Measurements from ENCODE around the gene LRP8. TPM values are rescaled to one million over a fixed set of nuclear protein-coding genes. Genes with fewer than 3 reads are reported as not detected.
A peak's percentile ranks its signal among the peaks of the same experiment; 100 is the strongest.

Gene LRP8
- total and polyA plus RNA-seq, 8 donors, result 0.58 to 26.8 (median 2.3) TPM

DNA sequence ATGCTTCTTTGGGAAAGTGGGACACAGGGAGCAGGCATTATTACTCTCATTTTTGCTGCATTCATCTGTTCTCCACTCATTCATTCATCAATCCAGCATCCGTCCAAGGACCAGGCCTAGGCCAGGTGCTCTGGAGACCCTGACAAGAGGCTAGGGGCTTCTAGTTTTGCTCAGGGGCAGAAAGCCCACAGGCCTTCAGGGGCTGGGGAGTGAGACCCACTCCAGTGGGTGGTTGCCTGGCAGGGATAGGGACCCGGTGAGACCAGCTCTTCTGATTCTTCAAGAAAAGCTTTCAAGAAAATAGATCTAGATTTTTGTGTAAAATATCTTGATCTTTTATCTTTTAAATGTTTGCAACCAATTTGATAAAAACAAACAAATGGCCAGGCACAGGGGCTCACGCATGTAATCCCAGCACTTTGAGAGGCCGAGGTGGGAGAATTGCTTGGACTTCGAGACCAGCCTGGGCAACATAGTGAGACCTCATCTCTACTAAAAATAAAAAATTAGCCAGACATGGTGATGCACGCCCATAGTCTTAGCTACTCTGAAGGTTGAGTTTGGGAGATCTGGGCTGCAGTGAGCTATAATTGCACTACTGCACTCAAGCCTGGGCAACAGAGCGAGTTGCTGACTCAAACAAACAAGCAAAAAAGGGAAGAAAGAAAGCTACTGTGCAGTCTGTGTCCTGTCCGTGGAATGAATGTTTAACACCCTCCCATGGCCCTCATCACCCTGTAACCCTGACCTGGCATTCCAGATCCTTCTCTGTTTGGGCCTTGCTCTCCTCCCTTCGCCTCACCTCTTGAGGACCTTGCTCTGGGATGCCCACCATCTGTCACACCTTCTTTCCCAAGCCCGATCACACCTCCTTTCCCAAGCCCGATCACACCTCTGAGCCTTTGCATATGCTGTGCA is 17.3 kb upstream of the LRP8 start:
- TF ChIP-seq, protein P1, sequence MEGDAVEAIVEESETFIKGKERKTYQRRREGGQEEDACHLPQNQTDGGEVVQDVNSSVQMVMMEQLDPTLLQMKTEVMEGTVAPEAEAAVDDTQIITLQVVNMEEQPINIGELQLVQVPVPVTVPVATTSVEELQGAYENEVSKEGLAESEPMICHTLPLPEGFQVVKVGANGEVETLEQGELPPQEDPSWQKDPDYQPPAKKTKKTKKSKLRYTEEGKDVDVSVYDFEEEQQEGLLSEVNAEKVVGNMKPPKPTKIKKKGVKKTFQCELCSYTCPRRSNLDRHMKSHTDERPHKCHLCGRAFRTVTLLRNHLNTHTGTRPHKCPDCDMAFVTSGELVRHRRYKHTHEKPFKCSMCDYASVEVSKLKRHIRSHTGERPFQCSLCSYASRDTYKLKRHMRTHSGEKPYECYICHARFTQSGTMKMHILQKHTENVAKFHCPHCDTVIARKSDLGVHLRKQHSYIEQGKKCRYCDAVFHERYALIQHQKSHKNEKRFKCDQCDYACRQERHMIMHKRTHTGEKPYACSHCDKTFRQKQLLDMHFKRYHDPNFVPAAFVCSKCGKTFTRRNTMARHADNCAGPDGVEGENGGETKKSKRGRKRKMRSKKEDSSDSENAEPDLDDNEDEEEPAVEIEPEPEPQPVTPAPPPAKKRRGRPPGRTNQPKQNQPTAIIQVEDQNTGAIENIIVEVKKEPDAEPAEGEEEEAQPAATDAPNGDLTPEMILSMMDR (IDR thresholded peaks at IDR 0.05), result no peak
- no peak for TF ChIP-seq EP300 (IDR thresholded peaks at IDR 0.05)
- no peak for TF ChIP-seq POLR2AphosphoS5 (IDR thresholded peaks at IDR 0.05)
- TF ChIP-seq POLR2A (IDR thresholded peaks at IDR 0.05), result no peak
- intact Hi-C loops (cut with DNase I; ENCODE audit: low total_unique reads), result no loop called here
- H3K27me3 ChIP-seq, result peaks cover 0 to 13% (median 0%) of the 10 kb centered on the region in 3 donors
- no peak overlapping the region for H3K27ac ChIP-seq
- 90 to 93% (median 92%) methylated on average over 11 of the region's 11 CpGs for WGBS, 5 donors
- H3K36me3 ChIP-seq, result no peaks in the 10 kb centered on the region
- H3K4me3 ChIP-seq, result no peak overlapping the region
- H3K9me3 ChIP-seq, result no peaks in the 10 kb centered on the region
- H3K4me1 ChIP-seq, result no peaks in the 10 kb centered on the region
- DNase-seq, result peak in 1 of 2 donors; percentile 8

DNA sequence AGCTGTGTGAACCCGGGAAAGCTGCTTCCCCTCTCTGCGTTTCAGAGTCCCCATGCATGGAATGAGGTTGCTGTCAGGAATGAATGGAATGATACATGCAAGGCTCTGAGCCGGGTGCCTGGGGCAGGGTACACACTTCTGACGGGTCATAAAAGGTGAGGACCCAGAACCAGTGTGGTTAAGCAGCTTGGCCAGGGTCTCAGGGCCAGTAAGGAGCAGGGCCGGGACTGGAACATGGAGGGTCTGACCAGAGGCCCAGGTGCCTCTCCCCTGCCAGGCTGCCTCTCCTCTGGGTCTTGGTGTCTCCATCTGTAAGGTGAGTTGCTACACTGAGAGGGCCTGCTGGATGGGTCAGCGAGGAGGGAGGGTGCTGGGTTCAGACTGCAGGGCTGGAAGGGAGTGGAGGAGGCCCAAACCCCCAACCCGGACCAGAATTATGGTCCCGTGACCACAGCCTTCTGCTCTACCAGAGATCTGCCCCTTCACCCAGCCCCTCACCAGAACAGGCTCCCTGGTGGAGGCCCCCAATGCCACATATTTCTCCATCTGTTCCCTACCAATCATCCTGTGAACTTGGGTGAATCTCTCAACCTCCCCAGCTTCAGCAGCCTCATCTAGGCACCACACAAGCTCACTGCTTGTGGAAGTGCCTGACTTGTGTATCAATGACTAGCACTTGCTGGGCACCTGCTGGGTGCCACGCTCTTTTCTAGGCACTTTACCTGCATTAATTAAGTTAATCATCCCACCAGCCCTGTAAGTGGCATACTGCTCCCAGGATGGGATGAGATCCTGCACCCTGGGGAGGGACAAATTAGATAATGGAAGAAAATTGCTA is 16.2 kb upstream of the LRP8 start:
- intact Hi-C loops (cut with DNase I; ENCODE audit: low total_unique reads), result no loop called here
- WGBS, 5 donors, result 77 to 84% (median 82%) methylated on average over 9 of the region's 9 CpGs
- peak in 1 of 2 donors; percentile 9 for DNase-seq
- no peak overlapping the region for H3K27ac ChIP-seq
- no peaks in the 10 kb centered on the region for H3K9me3 ChIP-seq
- no peaks in the 10 kb centered on the region for H3K4me1 ChIP-seq
- no peaks in the 10 kb centered on the region for H3K36me3 ChIP-seq
- H3K27me3 ChIP-seq, result peaks cover 0 to 20% (median 0%) of the 10 kb centered on the region in 3 donors
- TF ChIP-seq, protein P1 (IDR thresholded peaks at IDR 0.05), result no peak
- TF ChIP-seq EP300 (IDR thresholded peaks at IDR 0.05) (no peak), POLR2A (IDR thresholded peaks at IDR 0.05) (no peak), POLR2AphosphoS5 (IDR thresholded peaks at IDR 0.05) (no peak)
- no peak overlapping the region for H3K4me3 ChIP-seq

DNA sequence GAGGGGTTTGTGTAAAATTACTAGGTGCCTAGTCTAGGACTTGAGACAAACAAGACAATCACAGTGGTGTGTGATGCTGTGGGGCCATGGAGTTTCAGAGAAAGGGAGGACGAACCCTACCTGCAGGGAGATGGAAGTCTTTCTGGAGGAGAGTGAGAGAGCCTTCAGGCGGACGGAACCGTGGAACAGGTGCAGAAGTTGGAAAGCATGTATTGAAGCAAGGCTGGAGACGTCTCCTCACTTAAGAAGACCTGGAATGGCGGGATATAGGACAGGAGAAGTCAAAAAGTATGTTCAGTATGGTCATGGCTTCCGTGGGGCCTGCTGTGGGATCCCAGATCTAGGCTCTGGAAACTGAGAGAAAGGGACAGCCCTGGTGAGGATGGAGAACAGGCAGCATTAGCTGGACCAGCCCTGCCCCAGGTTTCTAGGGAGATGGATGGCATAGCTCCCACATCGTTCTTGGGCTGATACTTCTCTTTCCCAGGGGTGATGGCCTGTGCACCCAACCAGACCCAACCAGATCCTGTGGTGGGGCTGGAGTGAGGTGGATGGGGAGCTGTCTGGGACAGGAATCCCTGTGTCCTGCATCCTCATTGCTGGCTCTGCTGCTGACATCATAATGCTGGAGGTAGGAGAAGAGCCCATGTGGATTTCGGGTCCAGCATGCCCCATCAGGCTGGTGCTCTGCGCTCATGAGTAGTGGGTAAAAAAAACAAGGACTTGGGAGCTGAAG is 15.0 kb upstream of the LRP8 start:
- H3K27me3 ChIP-seq, result peaks cover 0 to 26% (median 0%) of the 10 kb centered on the region in 3 donors
- no peaks in the 10 kb centered on the region for H3K9me3 ChIP-seq
- H3K4me1 ChIP-seq, result no peaks in the 10 kb centered on the region
- TF ChIP-seq POLR2A (IDR thresholded peaks at IDR 0.05) (no peak), POLR2AphosphoS5 (IDR thresholded peaks at IDR 0.05) (no peak), EP300 (IDR thresholded peaks at IDR 0.05) (no peak)
- TF ChIP-seq, protein P1 (IDR thresholded peaks at IDR 0.05), result no peak
- H3K27ac ChIP-seq, result no peak overlapping the region
- 81 to 91% (median 88%) methylated on average over 10 of the region's 10 CpGs for WGBS, 5 donors
- no peak overlapping the region for H3K4me3 ChIP-seq
- intact Hi-C loops (cut with DNase I; ENCODE audit: low total_unique reads), result no loop called here
- no peak for DNase-seq
- no peaks in the 10 kb centered on the region for H3K36me3 ChIP-seq

All from stomach (tissue), 9 donors.